Keratinocyte (primary cell): ENCODE data around the gene NXPE4. TPM values are rescaled to one million over a fixed set of nuclear protein-coding genes. Genes with fewer than 3 reads are reported as not detected.

Experiments used
- DNase-seq: peaks from one replicate; pipeline ENCODE4 v3.0.0-alpha.2; 2011; ENCODE audit warnings: low read depth, missing footprints, low spot score
- FAIRE-seq: peaks from 2 replicates; lab custom pipeline; 2011; peaks lifted over from hg19 to GRCh38; lab: Jason Lieb, UNC
- H2AFZ ChIP-seq: 2 replicates; pipeline ENCODE4 v1.6.0; 2012; ENCODE audit warnings: low read length, control low read depth, inconsistent platforms; ENCODE audit not compliant: control insufficient read depth
- H3K27ac ChIP-seq: 2 replicates; pipeline ENCODE4 v1.5.1; 2011; ENCODE audit warnings: low read length; ENCODE audit not compliant: control insufficient read depth, insufficient read depth
- H3K27me3 ChIP-seq: 3 replicates; pipeline ENCODE4 v1.6.0; 2011; ENCODE audit warnings: low read length; ENCODE audit not compliant: control insufficient read depth, insufficient read depth; ENCODE audit errors: extremely low read depth
- H3K36me3 ChIP-seq, 2 experiments: 2 replicates in 1 of 2; 3 replicates in 1 of 2; pipeline ENCODE4 v1.5.1; 2011; ENCODE audit warnings: low read length in 2 of 2, mild to moderate bottlenecking in 1 of 2; ENCODE audit not compliant: control insufficient read depth in 2 of 2, insufficient read depth in 2 of 2; ENCODE audit errors: extremely low read depth in 1 of 2
- H3K4me1 ChIP-seq: 3 replicates; pipeline ENCODE4 v1.5.1; 2011; ENCODE audit warnings: low read length; ENCODE audit not compliant: control insufficient read depth, insufficient read depth; ENCODE audit errors: extremely low read depth
- H3K4me2 ChIP-seq: 3 replicates; pipeline ENCODE4 v1.6.0; 2011; ENCODE audit warnings: low read depth, low read length; ENCODE audit not compliant: control insufficient read depth, insufficient read depth; ENCODE audit errors: extremely low read depth
- H3K4me3 ChIP-seq, 3 experiments: fragments of 200-600 bp in 1 of 3; sonication (generic) in 1 of 3; 2 replicates in 2 of 3; 3 replicates in 1 of 3; pipeline ENCODE4 v1.5.1; 2011 to 2016; ENCODE audit warnings: low read length in 3 of 3, mild to moderate bottlenecking in 3 of 3, control low read depth in 2 of 3, inconsistent platforms in 1 of 3, low read depth in 1 of 3, mixed read lengths in 1 of 3, mixed run types in 1 of 3, moderate library complexity in 1 of 3; ENCODE audit not compliant: control insufficient read depth in 2 of 3, insufficient read depth in 2 of 3; ENCODE audit errors: extremely low read depth in 1 of 3
- H3K79me2 ChIP-seq: 2 replicates; pipeline ENCODE4 v1.6.0; 2012; ENCODE audit warnings: low read length; ENCODE audit not compliant: control insufficient read depth, insufficient read depth
- H3K9ac ChIP-seq: 3 replicates; pipeline ENCODE4 v1.6.0; 2011; ENCODE audit warnings: low read length; ENCODE audit not compliant: control insufficient read depth, insufficient read depth; ENCODE audit errors: extremely low read depth
- H3K9me1 ChIP-seq: 3 replicates; pipeline ENCODE4 v1.6.0; 2011; ENCODE audit warnings: low read length; ENCODE audit not compliant: control insufficient read depth, insufficient read depth; ENCODE audit errors: extremely low read depth
- H3K9me3 ChIP-seq: 2 replicates; pipeline ENCODE4 v1.5.1; 2012; ENCODE audit warnings: low read depth, low read length; ENCODE audit not compliant: control insufficient read depth
- H4K20me1 ChIP-seq: 3 replicates; pipeline ENCODE4 v1.6.0; 2011; ENCODE audit warnings: low read length; ENCODE audit not compliant: control insufficient read depth, insufficient read depth; ENCODE audit errors: extremely low read depth
- EZH2 ChIP-seq: IDR thresholded peaks from one replicate; pipeline ENCODE4 v1.6.1; 2012; ENCODE audit warnings: inconsistent platforms, mild to moderate bottlenecking, low read length, moderate library complexity
- dilution Hi-C: fragments of 300-500 bp; cut with MboI; formaldehyde crosslinking; loops from one replicate; pipeline ENCODE4 v1.7.0; 2020; ENCODE audit warnings: low sequenced_read_pairs; ENCODE audit not compliant: extremely low pct_ligation_motif_present
- polyA plus RNA-seq, 5 experiments: library from polyadenylated mRNA; depleted of rRNA in 3 of 5; stranded (reverse) in 3 of 5; stranded (forward) in 1 of 5; unstranded in 1 of 5; fragments of >200 nt; gene quantifications; 1 replicate in 1 of 5; 2 replicates in 3 of 5; 3 replicates in 1 of 5; pipeline versions ENCODE4 v1.2.1 to v1.2.3, GENCODE V29; 2011 to 2012; ENCODE audit warnings: missing spikeins in 2 of 5, low read depth in 1 of 5, low replicate concordance in 1 of 5
- TF ChIP-seq, protein P1 (sequence below), 3 experiments: IDR thresholded peaks in 1 of 3; conservative IDR thresholded peaks in 1 of 3; optimal IDR thresholded peaks in 1 of 3; 2 replicates in 2 of 3; 3 replicates in 1 of 3; pipeline versions ENCODE3 to v1.5.1; 2011; ENCODE audit warnings: low read length in 3 of 3, mild to moderate bottlenecking in 3 of 3, moderate library complexity in 2 of 3, control low read depth in 1 of 3, inconsistent platforms in 1 of 3; ENCODE audit not compliant: insufficient read depth in 2 of 3; ENCODE audit errors: extremely low read depth in 1 of 3

Gene NXPE4
- polyA plus RNA-seq, 1 donor (not counting 4 experiments of a cell fraction or from before 2014, with no cell fraction given), result not detected

GRCh38 chr11:114569801-114570200, 25.8 kb downstream of the NXPE4 start:
- H2AFZ ChIP-seq, result no peak overlapping the region
- dilution Hi-C loops, result no loop called here
- TF ChIP-seq EZH2, result no peak
- TF ChIP-seq, protein P1, sequence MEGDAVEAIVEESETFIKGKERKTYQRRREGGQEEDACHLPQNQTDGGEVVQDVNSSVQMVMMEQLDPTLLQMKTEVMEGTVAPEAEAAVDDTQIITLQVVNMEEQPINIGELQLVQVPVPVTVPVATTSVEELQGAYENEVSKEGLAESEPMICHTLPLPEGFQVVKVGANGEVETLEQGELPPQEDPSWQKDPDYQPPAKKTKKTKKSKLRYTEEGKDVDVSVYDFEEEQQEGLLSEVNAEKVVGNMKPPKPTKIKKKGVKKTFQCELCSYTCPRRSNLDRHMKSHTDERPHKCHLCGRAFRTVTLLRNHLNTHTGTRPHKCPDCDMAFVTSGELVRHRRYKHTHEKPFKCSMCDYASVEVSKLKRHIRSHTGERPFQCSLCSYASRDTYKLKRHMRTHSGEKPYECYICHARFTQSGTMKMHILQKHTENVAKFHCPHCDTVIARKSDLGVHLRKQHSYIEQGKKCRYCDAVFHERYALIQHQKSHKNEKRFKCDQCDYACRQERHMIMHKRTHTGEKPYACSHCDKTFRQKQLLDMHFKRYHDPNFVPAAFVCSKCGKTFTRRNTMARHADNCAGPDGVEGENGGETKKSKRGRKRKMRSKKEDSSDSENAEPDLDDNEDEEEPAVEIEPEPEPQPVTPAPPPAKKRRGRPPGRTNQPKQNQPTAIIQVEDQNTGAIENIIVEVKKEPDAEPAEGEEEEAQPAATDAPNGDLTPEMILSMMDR (optimal IDR thresholded peaks at IDR 0.05 in 1 of 3, IDR thresholded peaks at IDR 0.05 in 1 of 3, conservative IDR thresholded peaks at IDR 0.05 in 1 of 3; ENCODE audit: extremely low read depth in 1 of 3, insufficient read depth in 2 of 3, low read length in 3 of 3), result no peak
- no peak overlapping the region for H3K4me3 ChIP-seq
- H3K9ac ChIP-seq, result no peak overlapping the region
- no peaks in the 10 kb centered on the region for H3K9me1 ChIP-seq
- H3K36me3 ChIP-seq, result no peaks in the 10 kb centered on the region
- DNase-seq, result no peak
- H3K27me3 ChIP-seq, result no peaks in the 10 kb centered on the region
- H3K79me2 ChIP-seq, result no peaks in the 10 kb centered on the region
- no peak for FAIRE-seq
- no peaks in the 10 kb centered on the region for H4K20me1 ChIP-seq
- no peaks in the 10 kb centered on the region for H3K4me1 ChIP-seq
- no peaks in the 10 kb centered on the region for H3K9me3 ChIP-seq
- H3K4me2 ChIP-seq, result no peak overlapping the region
- no peak overlapping the region for H3K27ac ChIP-seq

- Histone ChIP-seq H3K9me3 (no peaks in the 10 kb centered on the region), H3K9me1 (no peaks in the 10 kb centered on the region), H3K4me2 (no peak overlapping the region), H2AFZ (no peak overlapping the region), H3K4me3 (no peak overlapping the region), H3K27me3 (no peaks in the 10 kb centered on the region), H3K27ac (no peak overlapping the region), H3K36me3 (no peaks in the 10 kb centered on the region), H4K20me1 (no peaks in the 10 kb centered on the region), H3K4me1 (no peaks in the 10 kb centered on the region), H3K9ac (no peak overlapping the region), H3K79me2 (no peaks in the 10 kb centered on the region)
- dilution Hi-C loops, result no loop called here
- TF ChIP-seq, protein P1 (optimal IDR thresholded peaks at IDR 0.05 in 1 of 3, IDR thresholded peaks at IDR 0.05 in 1 of 3, conservative IDR thresholded peaks at IDR 0.05 in 1 of 3; ENCODE audit: extremely low read depth in 1 of 3, insufficient read depth in 2 of 3, low read length in 3 of 3), result no peak
- TF ChIP-seq EZH2, result no peak
- DNase-seq (no peak), FAIRE-seq (no peak)
Observed at GRCh38 chr11:114566276-114566675, 29.3 kb downstream of the NXPE4 start.
